SU-DHL-6 (cell line): ENCODE results near the gene DCHS1.
A peak's percentile ranks its signal among the peaks of the same experiment; 100 is the strongest.

ENCODE experiments used
- H2AFZ ChIP-seq: fragments of 200-600 bp; sonication (generic); 2 replicates; pipeline ENCODE4 v1.6.1; 2014; ENCODE audit warnings: low read depth, mild to moderate bottlenecking, moderate library complexity, mixed read lengths, antibody characterized with exemption, low read length; ENCODE audit not compliant: severe bottlenecking
- H3F3A ChIP-seq: fragments of 200-600 bp; shearing (Covaris generic); 2 replicates; pipeline ENCODE4 v1.6.0; 2016; ENCODE audit warnings: antibody characterized with exemption, mild to moderate bottlenecking; ENCODE audit not compliant: insufficient read depth
- H3K27ac ChIP-seq: fragments of 200-600 bp; sonication (generic); 2 replicates; pipeline ENCODE4 v1.5.1; 2016; ENCODE audit warnings: low read depth, mild to moderate bottlenecking, low read length, moderate library complexity, mixed read lengths
- H3K27me3 ChIP-seq: fragments of 200-600 bp; sonication (generic), shearing (Covaris generic); 2 replicates; pipeline ENCODE4 v1.6.0; 2014; ENCODE audit warnings: mild to moderate bottlenecking, low read length
- H3K36me3 ChIP-seq: fragments of 200-600 bp; sonication (generic); 2 replicates; pipeline ENCODE4 v1.6.1; 2014; ENCODE audit warnings: mild to moderate bottlenecking, low read length, mixed read lengths
- H3K4me2 ChIP-seq: fragments of 300-600, 200-600 bp; shearing (Covaris generic), sonication (generic); 2 replicates; pipeline ENCODE4 v1.6.0; 2014; ENCODE audit warnings: low read length, low read depth, mild to moderate bottlenecking; ENCODE audit not compliant: poor library complexity, severe bottlenecking
- H3K4me3 ChIP-seq: fragments of 200-600 bp; sonication (generic); 2 replicates; pipeline ENCODE4 v1.5.1; 2014; ENCODE audit warnings: antibody characterized with exemption, low read length, mild to moderate bottlenecking, mixed read lengths; ENCODE audit not compliant: insufficient read depth, poor library complexity, severe bottlenecking
- H3K79me2 ChIP-seq: fragments of 200-600 bp; sonication (generic); 2 replicates; pipeline ENCODE4 v1.6.1; 2014; ENCODE audit warnings: mild to moderate bottlenecking, low read length, moderate library complexity; ENCODE audit not compliant: insufficient read depth
- H3K9ac ChIP-seq: fragments of 200-600 bp; sonication (generic); 2 replicates; pipeline ENCODE4 v1.7.0; 2014; ENCODE audit warnings: mild to moderate bottlenecking, low read length
- H3K9me2 ChIP-seq: fragments of 200-600 bp; sonication (generic); replicated peaks from 2 replicates; pipeline ENCODE4 v1.6.1; 2014; ENCODE audit warnings: low read length; ENCODE audit not compliant: insufficient read depth
- H3K9me3 ChIP-seq: fragments of 200-600 bp; sonication (generic); 2 replicates; pipeline ENCODE4 v1.6.1; 2014; ENCODE audit warnings: low read length, mixed read lengths; ENCODE audit not compliant: insufficient read depth
- H4K20me1 ChIP-seq: fragments of 200-600 bp; sonication (generic); 2 replicates; pipeline ENCODE4 v1.6.1; 2014; ENCODE audit warnings: low read depth, mild to moderate bottlenecking, antibody characterized with exemption, low read length, moderate library complexity, mixed read lengths
- CTCF ChIP-seq: fragments of 200-600 bp; sonication (generic); IDR thresholded peaks from one replicate; pipeline ENCODE4 v1.5.1; 2017; ENCODE audit warnings: antibody characterized with exemption, mild to moderate bottlenecking, low read length, moderate library complexity; ENCODE audit not compliant: insufficient read depth, poor library complexity, severe bottlenecking
- EZH2phosphoT487 ChIP-seq: fragments of 200-600 bp; sonication (generic), shearing (Covaris generic); conservative IDR thresholded peaks from 2 replicates; pipeline ENCODE4 v1.6.1; 2018; ENCODE audit warnings: mild to moderate bottlenecking, antibody characterized with exemption, low read length, moderate library complexity, mixed read lengths

The DCHS1 gene

GRCh38 chr11:6602096-6602940 lies 53.3 kb downstream of the DCHS1 start:
- Histone ChIP-seq H3K36me3 (peaks cover 10% of the 10 kb centered on the region; the same call in 1 of the 2 replicates), H3K27ac (peak overlapping the region; percentile 40), H3K27me3 (no peaks in the 10 kb centered on the region)

GRCh38 chr11:6601041-6601461 lies 54.6 kb downstream of the DCHS1 start:
- Histone ChIP-seq H3K36me3 (peaks cover 10% of the 10 kb centered on the region; the same call in 1 of the 2 replicates), H3K4me2 (no peak overlapping the region), H3K4me3 (no peak overlapping the region), H3F3A (peaks cover 5% of the 10 kb centered on the region; the same call in 1 of the 2 replicates), H3K27me3 (no peaks in the 10 kb centered on the region), H3K9me2 (no peaks in the 10 kb centered on the region), H4K20me1 (no peaks in the 10 kb centered on the region; the same call in 1 of the 2 replicates), H3K27ac (no peak overlapping the region), H3K9ac (no peak overlapping the region), H3K9me3 (no peaks in the 10 kb centered on the region), H2AFZ (no peak overlapping the region), H3K79me2 (peaks cover 62% of the 10 kb centered on the region)
- no peak for TF ChIP-seq EZH2phosphoT487
- no peak for TF ChIP-seq CTCF

More at GRCh38 chr11:6602096-6602940, 53.3 kb downstream of the DCHS1 start:
- no peaks in the 10 kb centered on the region for H3K9me2 ChIP-seq
- H3K79me2 ChIP-seq = peaks cover 68% of the 10 kb centered on the region
- H2AFZ ChIP-seq = no peak overlapping the region
- no peaks in the 10 kb centered on the region; the same call in 1 of the 2 replicates for H4K20me1 ChIP-seq
- peak overlapping the region; percentile 87 for H3K9ac ChIP-seq
- peaks cover 10% of the 10 kb centered on the region; the same call in 1 of the 2 replicates for H3F3A ChIP-seq
- no peak for TF ChIP-seq CTCF
- TF ChIP-seq EZH2phosphoT487 = no peak
- peak overlapping the region; percentile 72 for H3K4me2 ChIP-seq
- peak overlapping the region; percentile 93 for H3K4me3 ChIP-seq
- H3K9me3 ChIP-seq = no peaks in the 10 kb centered on the region

DNA sequence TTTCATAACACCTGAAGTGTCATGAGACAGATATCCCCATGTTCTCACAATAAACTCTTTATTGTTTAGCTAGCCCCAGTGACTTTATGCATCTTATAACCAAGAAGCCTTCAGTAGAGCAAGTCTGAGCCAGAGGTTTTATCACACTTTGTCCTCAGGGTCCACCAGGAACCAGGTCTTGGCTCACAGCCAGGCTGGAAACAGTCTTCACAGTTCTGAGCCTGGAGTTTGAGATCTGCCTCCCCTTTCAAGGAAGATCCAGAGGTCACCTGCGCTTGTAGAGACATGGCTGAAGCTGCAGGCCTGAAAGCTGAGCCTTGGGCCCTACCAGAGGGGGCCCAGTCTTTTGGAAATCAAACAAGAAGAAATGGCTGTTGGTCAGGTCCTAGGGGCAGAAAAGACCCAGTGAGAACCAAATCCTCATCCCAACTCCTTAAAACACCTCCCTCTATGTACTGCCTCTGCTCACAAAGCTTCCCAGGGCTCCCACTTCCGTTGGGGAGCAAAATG lies 55.7 kb downstream of the DCHS1 start:
- H3K79me2 ChIP-seq = peaks cover 59% of the 10 kb centered on the region
- no peaks in the 10 kb centered on the region for H3K27me3 ChIP-seq
- H3K9me2 ChIP-seq = no peaks in the 10 kb centered on the region
- no peak overlapping the region for H3K27ac ChIP-seq
- H3K4me2 ChIP-seq = no peak overlapping the region
- 0 out of 2 replicates have a peak, but pooled peaks cover 5% of the 10 kb centered on the region for H3F3A ChIP-seq
- no peaks in the 10 kb centered on the region for H3K9me3 ChIP-seq
- H3K4me3 ChIP-seq = no peak overlapping the region
- H4K20me1 ChIP-seq = no peaks in the 10 kb centered on the region; the same call in 1 of the 2 replicates
- H3K36me3 ChIP-seq = peaks cover 14% of the 10 kb centered on the region; the same call in 1 of the 2 replicates
- no peak overlapping the region for H3K9ac ChIP-seq
- TF ChIP-seq EZH2phosphoT487 = no peak
- TF ChIP-seq CTCF = no peak
- no peak overlapping the region for H2AFZ ChIP-seq
